Prostate gland (tissue), 2 donors: Measurements from ENCODE around the gene FRRS1. TPM values are rescaled to one million over a fixed set of nuclear protein-coding genes. Genes with fewer than 3 reads are reported as not detected.

Experiments
- DNase-seq: peaks from one replicate; pipeline ENCODE4 v3.0.0-alpha.2; 2019; ENCODE audit warnings: low spot score
- H3K27ac ChIP-seq, 2 donors: fragments of 200-600 bp; sonication (generic); 2 replicates each; pipeline ENCODE4 v1.5.1; 2017 to 2019
- H3K27me3 ChIP-seq: fragments of 200-600 bp; sonication (generic); replicated peaks from 2 replicates; pipeline ENCODE4 v1.5.1; 2019; ENCODE audit not compliant: insufficient read depth
- H3K36me3 ChIP-seq, 2 donors: fragments of 200-600 bp; sonication (generic); 1 replicate in 1 of 2; 2 replicates in 1 of 2; pipeline versions ENCODE4 v1.5.1 to v1.8.1; 2017 to 2019
- H3K4me1 ChIP-seq: fragments of 200-600 bp; sonication (generic); replicated peaks from 2 replicates; pipeline ENCODE4 v1.5.1; 2019
- H3K4me3 ChIP-seq, 2 donors: fragments of 200-600 bp; sonication (generic); 2 replicates each; pipeline ENCODE4 v1.5.1; 2017 to 2019
- H3K9me3 ChIP-seq: fragments of 200-600 bp; sonication (generic); 2 replicates; pipeline ENCODE4 v1.5.1; 2017
- POLR2A ChIP-seq: fragments of 450-650 bp; IDR thresholded peaks from one replicate; pipeline ENCODE4 v1.6.1; 2016; ENCODE audit warnings: antibody characterized with exemption, mild to moderate bottlenecking
- POLR2AphosphoS5 ChIP-seq: sonication (generic); formaldehyde crosslinking; IDR thresholded peaks from one replicate; pipeline ENCODE4 v1.6.1; 2017; ENCODE audit warnings: antibody characterized with exemption
- WGBS: methylation state at CpG from one replicate; pipeline ENCODE4 v1.1.5; 2018; 5-methylcytosine and 5-hydroxymethylcytosine counted together
- intact Hi-C: fragments of 100-400 bp; cut with DNase I; formaldehyde crosslinking; loops from one replicate; pipeline ENCODE4 v1.14.2; 2022
- total RNA-seq, 2 donors: library from RNA; depleted of rRNA; stranded (reverse); fragments of >200 nt; gene quantifications; one replicate each; pipeline ENCODE4 v1.1.0, GENCODE V29; 2016
- TF ChIP-seq, protein P1 (sequence below), 4 experiments: fragments of 200-600 bp in 2 of 4; fragments of 450-650 bp in 2 of 4; sonication (generic) in 2 of 4; IDR thresholded peaks; 1 replicate in 3 of 4; 2 replicates in 1 of 4; pipeline ENCODE4 v1.5.1; 2016 to 2019; ENCODE audit warnings: antibody characterized with exemption in 4 of 4, mild to moderate bottlenecking in 2 of 4, moderate library complexity in 2 of 4

FRRS1 gene
- total RNA-seq, 2 donors from 2014 or later, result 9.5 to 16.1 TPM

DNA sequence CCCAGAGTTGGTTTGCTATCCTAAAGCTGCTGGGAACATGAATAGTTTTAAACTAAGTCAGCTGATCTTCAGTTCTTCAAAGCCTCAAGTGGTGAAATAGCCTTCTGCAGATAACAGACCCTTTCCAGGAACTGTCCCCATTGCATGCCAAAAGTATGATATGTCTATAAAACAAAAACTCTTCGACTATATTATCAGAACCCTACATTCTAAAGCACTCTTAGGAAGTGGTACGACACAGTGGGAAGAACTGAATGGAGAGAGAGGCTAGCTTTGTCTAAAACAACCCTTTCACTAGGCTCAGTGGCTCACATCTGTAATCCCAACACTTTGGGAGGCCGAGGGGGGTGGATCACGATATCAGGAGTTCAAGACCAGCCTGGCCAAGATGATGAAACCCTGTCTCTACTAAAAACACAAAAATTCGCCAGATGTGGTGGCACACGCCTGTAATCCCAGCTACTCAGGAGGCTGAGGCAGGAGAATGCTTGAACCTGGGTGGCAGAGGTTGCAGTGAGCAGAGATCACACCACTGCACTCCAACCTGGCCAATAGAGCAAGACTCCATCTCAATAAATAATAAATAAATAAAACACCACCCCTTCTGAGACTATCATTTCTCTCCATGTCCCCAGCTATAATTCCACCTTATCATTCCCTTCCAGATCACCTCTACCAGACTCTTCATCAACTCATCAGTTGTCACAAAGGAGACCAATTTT, 2.2 kb upstream of the FRRS1 start:
- TF ChIP-seq POLR2AphosphoS5, result no peak
- TF ChIP-seq POLR2A, result no peak
- TF ChIP-seq, protein P1, sequence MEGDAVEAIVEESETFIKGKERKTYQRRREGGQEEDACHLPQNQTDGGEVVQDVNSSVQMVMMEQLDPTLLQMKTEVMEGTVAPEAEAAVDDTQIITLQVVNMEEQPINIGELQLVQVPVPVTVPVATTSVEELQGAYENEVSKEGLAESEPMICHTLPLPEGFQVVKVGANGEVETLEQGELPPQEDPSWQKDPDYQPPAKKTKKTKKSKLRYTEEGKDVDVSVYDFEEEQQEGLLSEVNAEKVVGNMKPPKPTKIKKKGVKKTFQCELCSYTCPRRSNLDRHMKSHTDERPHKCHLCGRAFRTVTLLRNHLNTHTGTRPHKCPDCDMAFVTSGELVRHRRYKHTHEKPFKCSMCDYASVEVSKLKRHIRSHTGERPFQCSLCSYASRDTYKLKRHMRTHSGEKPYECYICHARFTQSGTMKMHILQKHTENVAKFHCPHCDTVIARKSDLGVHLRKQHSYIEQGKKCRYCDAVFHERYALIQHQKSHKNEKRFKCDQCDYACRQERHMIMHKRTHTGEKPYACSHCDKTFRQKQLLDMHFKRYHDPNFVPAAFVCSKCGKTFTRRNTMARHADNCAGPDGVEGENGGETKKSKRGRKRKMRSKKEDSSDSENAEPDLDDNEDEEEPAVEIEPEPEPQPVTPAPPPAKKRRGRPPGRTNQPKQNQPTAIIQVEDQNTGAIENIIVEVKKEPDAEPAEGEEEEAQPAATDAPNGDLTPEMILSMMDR (IDR thresholded peaks at IDR 0.05), result no peak
- DNase-seq, result no peak
- Histone ChIP-seq H3K4me3 (no peak overlapping the region), H3K27ac (no peak overlapping the region), H3K4me1 (no peaks in the 10 kb centered on the region), H3K27me3 (no peaks in the 10 kb centered on the region), H3K9me3 (no peaks in the 10 kb centered on the region), H3K36me3 (no peaks in the 10 kb centered on the region)
- intact Hi-C loops, result no loop called here
- WGBS, result 83% methylated on average over 6 of the region's 6 CpGs

DNA sequence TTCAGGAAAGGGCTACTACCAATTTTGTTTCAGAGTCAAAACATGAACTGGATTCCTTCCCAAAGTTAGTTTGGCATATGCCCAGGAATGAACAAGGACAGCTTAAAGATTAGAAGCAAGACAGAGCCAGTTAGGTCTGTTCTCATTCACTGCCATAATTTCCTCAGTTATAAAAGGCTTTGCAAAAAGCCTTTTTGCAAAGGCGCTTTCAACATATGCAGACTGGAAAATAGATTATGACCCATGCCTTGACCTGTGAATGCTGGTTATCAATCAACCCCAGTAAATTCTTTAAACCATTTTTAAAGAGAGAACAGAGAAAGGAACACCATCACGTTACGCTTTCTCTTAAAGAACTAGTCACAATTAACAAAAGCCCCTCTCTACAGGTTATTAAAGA, 1.7 kb upstream of the FRRS1 start:
- WGBS, result 82% methylated on average over 3 of the region's 3 CpGs
- H3K36me3 ChIP-seq, result no peaks in the 10 kb centered on the region
- intact Hi-C loops, result no loop called here

DNA sequence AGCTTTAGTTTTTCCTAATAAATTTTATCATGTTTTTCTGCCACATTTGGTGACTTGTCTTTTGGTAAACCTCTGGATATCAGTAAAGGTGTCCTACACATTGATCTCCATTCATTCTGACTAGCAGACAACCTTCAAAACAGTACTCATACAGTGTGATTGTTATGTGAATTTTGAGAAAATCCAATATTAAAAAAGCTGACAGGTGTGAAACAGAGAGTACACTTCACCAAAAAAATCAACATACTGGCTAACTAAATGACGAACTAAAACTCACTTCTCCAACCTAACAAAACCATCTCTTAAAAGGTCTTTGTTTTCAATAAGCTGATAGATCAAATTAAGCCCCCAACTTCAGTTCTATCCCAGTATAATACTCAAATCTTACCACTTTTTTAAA, 1.5 kb downstream of the FRRS1 start:
- intact Hi-C loops, result no loop called here
- no peak overlapping the region for H3K27ac ChIP-seq
- 89% methylated on average over 1 of the region's 1 CpG for WGBS
- DNase-seq, result no peak
- peaks cover under 1% of the 10 kb centered on the region for H3K4me1 ChIP-seq
- no peaks in the 10 kb centered on the region for H3K36me3 ChIP-seq
- no peak for TF ChIP-seq POLR2AphosphoS5
- TF ChIP-seq POLR2A, result no peak
- TF ChIP-seq, protein P1 (IDR thresholded peaks at IDR 0.05), result no peak
- no peaks in the 10 kb centered on the region for H3K27me3 ChIP-seq
- no peaks in the 10 kb centered on the region for H3K9me3 ChIP-seq
- no peak overlapping the region for H3K4me3 ChIP-seq

More for the DNA sequence above, 1.7 kb upstream of the FRRS1 start:
- TF ChIP-seq, protein P1 (IDR thresholded peaks at IDR 0.05), result no peak
- no peak for TF ChIP-seq POLR2A
- TF ChIP-seq POLR2AphosphoS5, result no peak
- Histone ChIP-seq H3K27me3 (no peaks in the 10 kb centered on the region), H3K4me1 (no peaks in the 10 kb centered on the region), H3K4me3 (no peak overlapping the region), H3K27ac (no peak overlapping the region), H3K9me3 (no peaks in the 10 kb centered on the region)
- no peak for DNase-seq

DNA sequence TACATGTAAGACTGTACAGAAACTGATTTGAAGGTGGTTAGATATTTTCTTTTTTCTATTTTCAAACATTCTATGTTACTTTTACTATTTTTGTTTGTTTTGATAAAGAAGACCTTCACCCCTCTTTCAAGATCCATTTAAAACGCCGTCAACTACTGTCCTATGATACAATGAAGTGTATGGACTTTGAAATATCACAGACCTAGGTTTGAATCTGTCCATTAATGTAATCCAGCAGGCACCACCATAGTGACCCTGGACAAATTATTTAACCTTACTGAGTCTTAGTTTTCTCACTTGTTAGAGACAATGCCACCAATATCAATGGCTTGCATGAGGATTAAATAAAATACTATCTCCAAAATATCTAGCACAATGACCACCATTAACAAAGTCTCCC, 2.0 kb downstream of the FRRS1 start:
- DNase-seq, result no peak
- H3K9me3 ChIP-seq, result no peaks in the 10 kb centered on the region
- intact Hi-C loops, result no loop called here
- H3K4me1 ChIP-seq, result peaks cover 5% of the 10 kb centered on the region
- H3K27ac ChIP-seq, result no peak overlapping the region
- 78% methylated on average over 2 of the region's 2 CpGs for WGBS
- no peak overlapping the region for H3K4me3 ChIP-seq
- no peaks in the 10 kb centered on the region for H3K36me3 ChIP-seq
- TF ChIP-seq POLR2A (no peak), POLR2AphosphoS5 (no peak)
- no peaks in the 10 kb centered on the region for H3K27me3 ChIP-seq

DNA sequence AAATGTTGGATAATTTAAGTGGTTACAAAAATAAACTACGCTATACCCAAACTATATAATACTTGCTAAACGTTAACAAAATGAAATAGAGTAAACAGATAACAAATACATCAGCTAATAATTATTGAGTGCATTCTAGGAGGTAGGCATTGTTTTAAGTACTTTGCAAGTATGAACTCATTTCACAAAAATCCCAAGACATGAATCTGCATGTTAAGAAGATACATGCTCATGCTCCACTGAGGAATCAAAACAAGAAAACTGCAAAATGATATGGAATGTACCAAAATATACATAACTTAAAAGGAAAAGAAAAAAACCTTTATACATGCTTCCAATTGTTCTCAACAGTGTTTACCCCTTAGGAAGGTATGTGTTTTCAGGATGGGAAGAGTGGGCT, 2.5 kb downstream of the FRRS1 start:
- WGBS, result 59% methylated on average over 2 of the region's 2 CpGs
- Histone ChIP-seq H3K27me3 (no peaks in the 10 kb centered on the region), H3K9me3 (no peaks in the 10 kb centered on the region), H3K4me1 (peaks cover 5% of the 10 kb centered on the region), H3K4me3 (no peak overlapping the region), H3K27ac (no peak overlapping the region), H3K36me3 (no peaks in the 10 kb centered on the region)
- TF ChIP-seq POLR2AphosphoS5, result no peak
- no peak for TF ChIP-seq POLR2A
- TF ChIP-seq, protein P1 (IDR thresholded peaks at IDR 0.05), result no peak
- intact Hi-C loops, result no loop called here
- no peak for DNase-seq
